ENCODE results near the gene ZNF101.

- no peak for TF ChIP-seq CTCF (IDR thresholded peaks at IDR 0.05)
- no peak for TF ChIP-seq EZH2 (IDR thresholded peaks at IDR 0.05)
Measured at GRCh38 chr19:19679176-19680073, 10.8 kb downstream of the ZNF101 start.

Measured in neural progenitor cell (in vitro differentiated cells).